HG03064 (cell line): ENCODE results near the gene ATP6AP1.

Experiments used
- ATAC-seq: cut with Tn5 transposase; IDR thresholded peaks from one replicate; pipeline ENCODE4 v1.9.1; 2021; ENCODE audit warnings: low read depth; ENCODE audit not compliant: unreplicated experiment

ATP6AP1 gene

DNA sequence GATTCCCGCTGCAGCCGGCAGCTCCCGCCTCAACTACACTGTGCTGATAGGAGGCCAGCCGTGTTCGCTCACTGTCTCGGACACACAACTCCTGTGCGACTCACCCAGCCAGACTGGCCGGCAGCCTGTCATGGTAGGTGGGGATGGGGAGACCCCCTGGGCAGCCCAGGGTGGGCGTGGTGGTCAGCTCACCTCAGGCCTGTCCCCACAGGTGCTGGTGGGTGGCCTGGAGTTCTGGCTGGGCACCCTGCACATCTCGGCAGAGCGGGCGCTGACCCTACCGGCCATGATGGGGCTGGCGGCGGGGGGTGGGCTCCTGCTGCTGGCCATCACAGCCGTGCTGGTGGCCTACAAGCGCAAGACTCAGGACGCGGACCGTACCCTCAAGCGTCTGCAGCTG, 39.1 kb downstream of the ATP6AP1 start:
- ATAC-seq: no peak

DNA sequence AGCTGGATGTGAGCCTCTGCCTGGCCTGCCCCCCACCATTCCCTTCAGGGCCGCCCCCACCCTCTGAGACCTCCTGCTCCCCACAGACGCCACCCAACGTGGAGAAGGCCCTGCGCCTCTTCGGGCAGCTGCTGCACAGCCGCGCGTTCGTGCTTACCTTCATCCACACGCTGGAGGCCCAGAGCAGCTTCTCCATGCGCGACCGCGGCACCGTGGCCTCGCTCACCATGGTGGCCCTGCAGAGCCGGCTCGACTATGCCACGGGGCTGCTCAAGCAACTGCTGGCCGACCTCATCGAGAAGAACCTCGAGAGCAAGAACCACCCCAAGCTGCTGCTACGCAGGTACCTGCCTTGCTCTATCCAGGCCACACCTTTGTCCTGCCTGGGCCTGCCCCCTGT, 39.7 kb downstream of the ATP6AP1 start:
- ATAC-seq: no peak

DNA sequence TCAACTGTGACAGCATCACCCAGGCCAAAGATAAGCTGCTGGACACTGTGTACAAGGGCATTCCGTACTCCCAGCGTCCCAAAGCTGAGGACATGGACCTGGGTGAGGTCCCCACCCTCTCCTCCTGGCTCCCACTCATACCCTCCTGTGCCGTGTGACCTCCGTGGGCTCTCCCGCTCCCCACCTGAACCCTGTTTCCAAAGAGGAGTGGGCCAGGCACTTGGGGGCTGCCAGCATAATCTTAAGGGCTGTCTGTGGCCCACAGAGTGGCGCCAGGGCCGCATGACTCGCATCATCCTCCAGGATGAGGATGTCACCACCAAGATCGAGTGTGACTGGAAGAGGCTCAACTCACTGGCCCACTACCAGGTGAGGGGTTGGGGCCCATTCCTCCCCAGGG, 40.6 kb downstream of the ATP6AP1 start:
- ATAC-seq: no peak

DNA sequence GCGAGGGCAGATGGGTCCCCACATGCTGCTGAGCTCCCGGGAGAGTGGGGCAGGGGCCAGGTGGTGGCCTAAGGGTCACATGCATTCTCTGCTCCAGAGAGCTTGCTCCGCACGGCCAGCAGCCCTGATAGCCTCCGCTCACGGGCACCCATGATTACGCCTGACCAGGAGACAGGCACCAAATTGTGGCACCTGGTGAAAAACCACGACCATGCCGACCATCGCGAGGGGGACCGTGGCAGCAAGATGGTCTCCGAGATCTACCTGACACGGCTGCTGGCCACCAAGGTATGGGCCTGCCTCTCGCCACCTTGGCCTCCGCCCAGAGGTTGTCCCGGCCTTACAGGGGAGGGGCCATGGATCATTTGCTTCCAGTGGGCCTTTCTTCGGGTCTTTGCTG, 41.4 kb downstream of the ATP6AP1 start:
- ATAC-seq: no peak

DNA sequence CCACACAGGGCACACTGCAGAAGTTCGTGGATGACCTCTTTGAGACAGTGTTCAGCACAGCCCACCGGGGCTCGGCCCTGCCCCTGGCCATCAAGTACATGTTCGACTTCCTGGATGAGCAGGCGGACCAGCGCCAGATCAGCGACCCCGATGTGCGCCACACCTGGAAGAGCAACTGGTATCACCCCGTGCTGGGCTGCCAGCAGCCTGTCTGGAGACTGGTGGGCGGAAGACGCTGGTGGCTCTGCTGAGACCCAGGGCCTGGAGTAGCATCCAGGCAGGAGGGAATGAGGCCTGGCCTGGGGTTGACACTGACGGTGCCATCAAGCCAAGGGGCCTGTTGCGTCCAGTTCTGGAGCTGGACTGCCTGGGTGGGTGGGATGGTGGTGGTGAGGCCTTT, 42.0 kb downstream of the ATP6AP1 start:
- ATAC-seq: no peak

DNA sequence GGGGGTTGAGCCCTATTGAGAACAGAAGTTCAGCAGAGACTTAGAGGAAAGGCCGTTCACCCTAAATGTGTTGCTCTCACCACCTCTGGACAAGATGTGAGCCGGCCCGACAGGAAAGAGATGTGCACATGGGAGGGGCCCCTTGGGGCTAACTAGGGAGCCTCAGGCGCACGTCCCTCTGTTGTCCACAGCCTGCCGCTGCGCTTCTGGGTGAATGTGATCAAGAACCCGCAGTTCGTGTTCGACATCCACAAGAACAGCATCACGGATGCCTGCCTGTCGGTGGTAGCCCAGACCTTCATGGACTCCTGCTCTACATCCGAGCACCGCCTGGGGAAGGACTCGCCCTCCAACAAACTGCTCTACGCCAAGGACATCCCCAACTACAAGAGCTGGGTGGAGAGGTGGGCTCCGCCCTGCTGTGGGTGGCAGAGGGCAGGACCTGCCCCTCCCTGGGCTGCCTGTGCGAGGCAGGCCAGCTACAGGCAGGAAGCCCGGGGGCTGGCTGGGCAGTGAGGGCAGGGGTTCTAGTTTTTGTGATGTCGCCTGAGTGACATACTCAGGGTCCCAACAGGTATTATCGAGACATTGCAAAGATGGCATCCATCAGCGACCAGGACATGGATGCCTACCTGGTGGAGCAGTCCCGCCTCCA, 42.6 kb downstream of the ATP6AP1 start:
- ATAC-seq: no peak

DNA sequence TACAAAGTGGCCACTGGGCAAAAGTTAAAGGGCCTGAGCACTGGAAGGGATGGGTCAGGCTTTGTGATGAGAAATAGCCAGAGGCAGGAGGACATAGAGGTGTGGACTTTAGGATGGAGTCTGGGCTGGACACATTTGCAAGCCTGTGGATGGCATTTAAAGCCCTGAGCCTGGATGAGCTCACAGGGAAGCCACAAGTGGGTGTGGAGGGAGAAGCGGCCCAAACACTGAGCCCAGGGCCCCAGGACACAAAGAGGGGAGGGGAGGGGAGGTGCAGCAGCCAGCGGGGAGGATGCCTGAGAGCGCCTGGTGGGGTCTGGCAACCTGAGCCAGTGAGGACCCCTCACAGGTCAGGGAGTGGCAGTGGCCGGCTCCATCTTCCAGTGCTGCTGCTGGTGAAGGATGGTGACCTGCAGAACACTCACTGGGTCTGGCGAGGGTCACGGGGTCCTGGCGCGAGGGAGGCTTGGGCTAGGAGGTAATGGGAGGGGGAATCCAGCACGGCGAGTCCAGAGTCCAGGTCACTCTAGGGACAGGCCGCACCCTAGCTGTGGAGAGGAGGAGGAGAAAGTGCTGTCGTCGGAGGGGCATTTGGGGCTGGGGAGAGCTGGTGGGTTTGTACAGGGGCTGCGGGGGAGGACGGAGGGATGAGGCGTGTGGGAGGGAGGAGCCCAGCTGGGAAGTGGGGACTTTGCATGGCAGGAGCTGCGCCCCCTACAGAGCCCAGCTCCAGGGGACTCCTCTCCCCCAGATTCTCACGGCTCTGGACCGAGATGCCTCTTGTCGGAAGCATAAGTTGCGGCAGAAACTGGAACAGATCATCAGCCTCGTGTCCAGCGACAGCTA, 43.6 kb downstream of the ATP6AP1 start:
- ATAC-seq: no peak

DNA sequence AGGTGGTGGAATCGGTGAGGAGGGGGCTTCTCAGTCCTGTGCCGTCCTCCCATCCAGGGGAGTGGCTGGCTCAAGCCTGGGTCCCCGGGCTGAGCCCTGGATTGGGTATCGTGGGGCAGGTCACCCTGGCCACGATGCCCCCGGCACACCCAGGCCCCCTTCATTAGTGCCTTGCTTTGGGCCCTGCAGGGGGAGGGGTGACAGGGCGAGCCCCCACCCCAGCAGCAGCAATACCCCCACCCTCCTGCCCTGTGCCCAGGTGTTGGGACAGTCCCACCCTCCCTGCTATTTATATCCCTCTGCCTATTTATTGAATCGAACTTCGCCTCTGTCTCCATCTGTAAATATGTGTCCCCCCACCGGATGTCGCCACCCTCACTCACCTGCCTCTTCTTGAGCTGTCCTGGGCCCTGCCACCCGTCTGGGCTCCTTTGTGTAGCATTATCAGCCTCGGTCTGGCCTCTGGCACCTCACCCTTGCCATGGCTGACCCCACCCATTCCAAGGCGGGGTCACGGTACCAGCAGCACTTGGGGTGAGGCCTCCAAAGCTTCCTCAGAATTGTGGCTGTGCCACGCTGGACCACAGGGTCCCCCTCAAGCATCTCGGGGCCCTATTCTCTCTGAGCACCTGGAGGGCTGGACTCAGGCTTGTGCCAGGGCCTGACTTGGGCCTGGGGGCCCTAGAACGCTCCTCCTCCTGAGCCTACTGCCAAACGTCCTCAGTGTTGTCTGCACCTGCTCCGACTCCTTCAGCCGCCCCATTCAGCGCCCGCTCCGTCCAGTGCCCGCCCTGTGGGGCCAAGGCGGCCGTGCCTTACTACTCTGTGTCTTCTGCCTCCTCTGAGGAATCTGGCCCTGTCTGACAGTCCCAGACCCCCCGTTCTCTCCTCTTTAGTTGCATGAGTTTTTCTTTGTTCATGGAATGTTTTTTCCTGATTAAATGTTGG, 44.5 kb downstream of the ATP6AP1 start:
- ATAC-seq: no peak

DNA sequence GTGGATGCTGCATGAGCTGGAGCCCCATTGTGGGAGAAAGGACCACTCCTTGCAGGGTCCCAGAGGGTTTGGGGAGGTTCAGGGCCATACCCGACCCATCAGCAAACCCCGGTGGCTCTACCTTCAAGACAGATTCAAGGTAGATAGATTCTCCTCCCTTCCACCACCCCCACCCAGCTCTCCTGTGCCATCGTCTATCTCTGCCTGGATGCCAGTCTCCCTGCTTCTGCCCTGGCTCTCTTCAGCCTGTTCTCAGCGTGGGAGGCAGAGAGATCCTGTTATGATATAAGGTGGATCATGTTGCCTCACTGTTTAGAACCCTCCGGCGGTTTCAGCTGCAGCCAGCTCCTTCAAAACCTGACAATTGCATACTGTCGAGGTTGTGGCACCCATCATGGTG, 45.2 kb downstream of the ATP6AP1 start:
- ATAC-seq: no peak

DNA sequence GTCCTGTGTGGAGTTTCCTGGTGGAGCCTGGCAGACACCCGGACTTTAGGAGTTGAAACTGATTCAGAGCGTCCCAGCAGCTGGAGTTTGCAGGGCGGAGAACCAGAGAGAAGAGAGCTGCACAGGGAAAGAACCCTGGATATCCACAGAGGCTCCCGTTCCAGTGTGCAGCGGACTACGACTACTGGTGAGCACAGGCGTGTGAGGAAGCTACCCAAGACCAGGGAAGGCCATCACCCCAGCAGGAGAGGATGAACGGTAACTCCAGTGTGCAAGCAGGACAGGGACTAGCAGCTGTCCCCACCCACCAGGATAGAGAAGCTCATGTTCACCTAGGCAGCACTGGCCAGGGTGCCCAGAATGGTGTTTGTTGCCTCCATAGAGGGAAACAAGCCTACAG, 48.3 kb downstream of the ATP6AP1 start:
- no peak for ATAC-seq

DNA sequence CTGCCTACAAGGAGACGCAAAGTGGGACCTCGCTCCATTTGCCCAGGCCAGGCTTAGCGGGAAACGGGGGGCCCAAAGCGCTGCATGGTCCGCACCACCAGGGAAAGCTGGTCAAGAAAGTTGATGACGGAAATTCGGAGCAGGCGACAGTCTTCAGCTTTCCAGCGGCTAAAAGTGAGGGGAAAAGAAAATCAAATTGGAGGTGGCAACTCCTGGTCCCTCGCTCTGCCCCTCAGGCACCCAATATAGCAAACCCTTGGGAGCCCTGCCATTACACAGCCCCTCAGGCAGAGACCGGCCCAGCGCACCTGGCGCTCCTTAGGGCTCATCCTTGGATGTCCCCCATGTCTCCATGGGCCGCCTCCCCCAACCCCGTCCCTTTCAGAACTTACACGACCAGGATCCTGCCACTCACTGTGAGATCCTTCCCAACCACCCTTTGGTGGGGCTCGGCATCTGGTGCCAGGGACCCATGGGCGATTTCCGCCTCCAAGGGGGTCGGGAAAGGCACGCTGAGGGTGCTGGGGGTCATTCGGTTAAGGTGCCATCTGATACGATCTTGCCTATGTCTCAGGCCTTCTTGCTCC, 49.5 kb downstream of the ATP6AP1 start:
- no peak for ATAC-seq

DNA sequence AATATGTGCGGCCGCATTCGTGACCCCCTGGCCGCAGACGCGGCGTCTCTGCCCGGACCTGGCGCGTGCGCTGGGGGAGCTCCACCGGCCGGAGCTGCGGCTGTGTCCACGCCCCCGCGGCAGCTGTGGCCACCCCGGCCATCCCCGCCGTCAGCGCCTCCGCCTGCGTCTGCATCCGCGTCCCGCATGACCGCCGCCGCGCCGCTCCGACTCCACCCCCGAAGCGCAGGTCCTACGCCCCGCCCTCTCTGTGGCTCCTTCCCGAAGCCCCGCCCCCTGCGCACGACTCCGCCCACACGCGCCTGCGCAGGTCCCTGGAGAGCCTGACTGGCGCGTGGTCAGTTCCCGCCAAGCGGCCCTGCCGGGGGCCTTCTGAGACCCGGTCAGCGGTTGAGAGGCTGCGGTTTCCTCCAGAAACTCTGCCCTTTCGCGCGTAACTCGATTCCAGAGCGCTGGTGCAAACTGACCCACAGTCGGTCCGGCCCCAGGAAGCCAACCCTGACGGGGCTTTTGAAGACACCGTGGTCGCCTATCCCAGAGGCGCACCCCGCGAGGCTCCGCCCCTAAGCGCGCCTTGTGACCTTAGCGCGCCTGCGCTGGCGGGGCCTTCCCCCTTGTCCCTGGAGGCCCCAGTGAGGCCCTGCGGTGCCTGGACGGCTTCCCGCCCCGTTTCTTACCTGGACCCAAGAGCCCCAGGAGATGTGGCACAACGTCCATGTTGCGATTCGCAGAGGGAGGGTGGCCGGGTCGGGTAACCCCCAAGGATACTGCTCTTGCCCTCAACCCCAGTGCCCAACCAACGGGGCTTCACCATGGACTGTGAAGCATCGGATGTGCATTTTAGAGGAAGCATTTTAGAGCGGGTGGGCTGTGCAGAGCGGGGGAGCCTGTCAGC, 50.5 kb downstream of the ATP6AP1 start, which contains the start of gene LAGE3:
TSS of gene LAGE3 (minus strand) at position 554 of the 895 bp plus-strand sequence. CDS start at position 188, 366 bp downstream.
- ATAC-seq: peak; percentile 86

DNA sequence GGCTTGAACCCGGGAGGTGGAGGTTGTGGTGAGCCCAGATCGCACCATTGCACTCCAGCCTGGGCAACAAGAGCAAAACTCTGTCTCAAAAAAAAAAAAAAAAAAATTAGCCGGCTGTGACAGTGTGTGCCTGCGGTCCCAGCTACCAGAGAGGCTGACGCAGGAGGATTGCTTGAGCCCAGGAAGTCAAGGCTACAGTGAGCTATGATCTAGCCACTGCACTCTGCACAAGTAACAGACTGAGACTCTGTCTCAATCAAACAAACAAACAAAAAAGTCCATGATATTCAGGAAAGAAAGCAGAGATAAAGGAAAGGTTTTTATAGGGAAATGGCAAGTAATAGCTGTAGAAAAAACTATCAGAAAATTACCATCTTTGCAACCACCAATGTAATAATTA, 52.7 kb downstream of the ATP6AP1 start:
- no peak for ATAC-seq

DNA sequence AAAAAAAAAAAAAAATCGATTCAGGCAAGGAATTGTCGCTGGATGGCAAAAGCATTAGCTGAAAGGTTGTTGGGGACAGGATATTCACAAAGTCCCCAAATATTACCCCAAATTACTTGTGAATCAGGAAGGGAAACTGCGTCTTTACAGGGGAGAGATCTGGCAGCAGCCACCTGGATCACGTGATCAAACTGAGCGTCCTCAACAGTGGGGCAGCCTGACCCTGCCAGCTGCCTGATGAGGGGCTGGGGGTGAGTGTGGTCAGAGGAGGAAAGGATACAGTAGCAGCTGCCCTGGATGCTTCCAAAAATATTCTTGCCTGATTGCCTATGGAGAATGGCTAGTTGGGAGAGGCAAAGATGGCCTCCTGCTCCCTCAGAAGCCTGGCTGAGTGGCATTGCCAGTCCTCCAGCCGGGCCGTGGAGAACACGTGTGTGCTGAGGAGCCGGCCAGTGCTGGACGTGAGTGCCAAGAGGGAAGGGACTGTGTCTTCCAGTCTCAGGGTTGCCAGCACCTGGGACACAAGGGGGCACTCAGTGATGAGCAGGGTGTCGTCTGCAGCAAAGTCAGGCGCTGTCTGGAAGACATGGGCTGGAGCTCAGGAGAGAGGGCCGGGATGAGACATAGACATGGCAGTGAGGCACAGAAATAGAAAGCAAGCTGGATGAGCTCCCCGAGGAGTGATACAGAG, 53.6 kb downstream of the ATP6AP1 start:
- no peak for ATAC-seq

DNA sequence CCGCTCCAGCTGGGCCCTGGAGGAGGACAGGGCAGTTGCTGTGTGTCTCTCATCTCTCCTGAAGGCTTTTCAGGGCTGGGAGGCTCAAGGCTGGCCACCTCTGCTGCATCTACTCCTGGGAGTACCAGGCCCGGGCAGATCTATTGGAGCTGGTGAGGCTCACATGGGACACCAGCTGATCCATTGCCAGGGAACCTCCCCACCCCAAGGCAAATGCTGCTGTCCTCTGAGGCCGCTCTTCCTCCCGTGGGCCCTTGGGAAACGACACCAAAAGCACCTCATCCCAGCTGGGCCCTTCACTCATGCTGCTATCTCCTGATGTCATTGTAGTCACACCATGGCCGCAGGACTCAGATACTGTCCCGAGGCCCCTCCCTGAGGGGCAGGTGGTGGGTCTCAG, 54.3 kb downstream of the ATP6AP1 start:
- ATAC-seq: no peak

DNA sequence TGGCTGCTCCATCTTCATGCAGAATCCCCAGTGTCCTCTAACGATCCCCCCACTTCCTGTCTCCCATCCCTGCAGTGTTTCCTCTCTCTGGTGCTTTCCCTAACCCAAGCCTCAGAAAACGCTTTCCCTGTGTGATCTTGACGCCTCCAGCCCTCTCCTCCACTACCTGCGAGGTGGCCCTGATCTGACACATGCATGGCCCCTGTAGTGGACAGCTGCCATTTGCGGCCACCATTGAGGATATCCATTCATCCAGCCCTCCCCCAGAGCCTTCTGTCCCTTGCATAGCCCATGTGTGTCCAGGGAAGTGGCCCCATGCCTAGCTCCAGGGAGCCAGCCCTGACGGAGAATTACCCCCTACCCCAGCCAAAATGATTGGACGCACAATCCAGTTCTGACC, 54.8 kb downstream of the ATP6AP1 start:
- ATAC-seq: no peak

DNA sequence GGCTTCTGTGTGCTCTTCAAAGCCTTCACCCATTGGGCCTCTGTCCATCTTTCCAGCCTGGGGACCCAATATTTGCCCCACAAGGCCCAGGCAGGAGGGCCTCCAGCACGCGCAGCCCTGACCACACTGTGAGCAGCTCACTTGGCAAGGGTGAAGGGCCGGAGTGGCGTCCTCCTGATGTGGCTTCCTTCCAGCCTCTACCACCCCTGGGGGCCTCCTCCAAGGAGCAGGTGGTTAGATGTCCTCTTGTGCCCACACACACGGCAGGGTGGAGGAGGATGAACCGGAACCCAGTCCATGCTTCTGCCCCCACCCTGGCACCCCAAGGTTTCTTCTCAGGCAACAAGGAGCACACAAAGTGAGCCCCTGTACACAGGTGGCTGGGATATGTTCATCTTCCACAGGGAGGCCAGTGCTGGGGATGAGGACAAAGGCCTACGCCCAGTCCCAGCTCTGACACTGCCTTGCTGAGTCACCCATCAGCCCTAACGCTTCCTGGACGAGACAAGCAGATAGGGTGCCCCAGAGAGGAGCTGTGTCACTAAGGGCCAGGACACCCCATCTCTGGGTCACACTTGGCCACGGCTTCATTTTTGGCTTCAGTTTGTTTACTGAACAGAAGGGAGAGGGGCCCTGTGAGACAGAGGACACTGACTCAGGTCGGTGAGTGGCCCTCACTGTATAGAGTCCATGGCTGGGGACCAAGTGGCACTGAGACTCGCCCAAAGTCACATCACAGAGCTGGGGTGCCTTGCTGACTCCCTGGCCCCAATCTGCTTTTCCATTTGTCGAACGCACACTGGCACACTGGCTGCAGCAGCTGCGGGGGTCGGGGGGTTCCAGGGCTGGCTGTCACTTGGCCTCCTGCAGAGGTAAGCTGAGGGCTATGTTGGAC, 56.0 kb downstream of the ATP6AP1 start:
- no peak for ATAC-seq
